ENCODE data around the gene DEFB131B. TPM values are rescaled to one million over a fixed set of nuclear protein-coding genes. Genes with fewer than 3 reads are reported as not detected.

DEFB131B gene
- total RNA-seq, 4 donors from 2014 or later, result not detected

DNA sequence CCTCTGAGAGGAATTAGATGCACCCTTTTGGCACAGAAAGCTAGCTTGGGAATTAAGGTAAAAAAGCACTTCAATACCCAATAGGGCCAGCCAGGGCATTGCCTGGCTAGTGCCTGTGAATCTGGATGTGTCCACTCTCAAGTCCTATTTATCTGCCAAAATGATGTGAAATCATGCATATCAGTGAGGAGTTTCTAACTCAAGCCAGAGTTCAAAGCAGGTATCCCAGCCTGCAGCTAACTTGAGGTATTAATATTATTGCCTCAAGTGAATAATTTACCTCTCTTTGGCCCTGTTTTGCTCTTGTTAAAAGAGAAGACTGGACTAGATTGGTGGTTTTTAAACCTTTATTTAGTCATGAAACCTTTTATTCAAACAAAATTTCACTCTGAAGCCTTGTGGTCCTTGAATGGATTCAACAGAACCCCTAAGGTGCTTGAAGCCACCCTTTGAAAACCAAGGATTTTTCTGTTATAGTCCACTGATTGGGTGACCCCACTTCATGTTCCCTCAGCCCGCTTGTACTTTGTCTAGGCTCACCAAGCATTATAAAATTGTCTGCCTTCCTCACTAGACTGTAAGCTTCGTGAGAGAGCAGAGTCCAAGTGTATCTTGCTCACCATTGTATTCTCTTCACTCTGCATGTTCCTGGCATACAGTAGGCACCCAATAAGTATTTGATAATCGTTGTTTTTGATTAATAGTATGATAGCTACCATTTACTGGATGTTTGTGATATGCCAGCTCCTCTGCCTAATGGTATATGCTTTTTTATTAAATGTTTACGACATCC, 55.1 kb downstream of the DEFB131B start:
- no peak overlapping the region for H3K27ac ChIP-seq
- no peak for DNase-seq
- intact Hi-C loops (cut with DNase I; ENCODE audit: low total_unique reads), result no loop called here
- no peaks in the 10 kb centered on the region for H3K9me3 ChIP-seq
- no peak for TF ChIP-seq POLR2AphosphoS5 (IDR thresholded peaks at IDR 0.05)
- TF ChIP-seq POLR2A (IDR thresholded peaks at IDR 0.05), result no peak
- TF ChIP-seq, protein P1, sequence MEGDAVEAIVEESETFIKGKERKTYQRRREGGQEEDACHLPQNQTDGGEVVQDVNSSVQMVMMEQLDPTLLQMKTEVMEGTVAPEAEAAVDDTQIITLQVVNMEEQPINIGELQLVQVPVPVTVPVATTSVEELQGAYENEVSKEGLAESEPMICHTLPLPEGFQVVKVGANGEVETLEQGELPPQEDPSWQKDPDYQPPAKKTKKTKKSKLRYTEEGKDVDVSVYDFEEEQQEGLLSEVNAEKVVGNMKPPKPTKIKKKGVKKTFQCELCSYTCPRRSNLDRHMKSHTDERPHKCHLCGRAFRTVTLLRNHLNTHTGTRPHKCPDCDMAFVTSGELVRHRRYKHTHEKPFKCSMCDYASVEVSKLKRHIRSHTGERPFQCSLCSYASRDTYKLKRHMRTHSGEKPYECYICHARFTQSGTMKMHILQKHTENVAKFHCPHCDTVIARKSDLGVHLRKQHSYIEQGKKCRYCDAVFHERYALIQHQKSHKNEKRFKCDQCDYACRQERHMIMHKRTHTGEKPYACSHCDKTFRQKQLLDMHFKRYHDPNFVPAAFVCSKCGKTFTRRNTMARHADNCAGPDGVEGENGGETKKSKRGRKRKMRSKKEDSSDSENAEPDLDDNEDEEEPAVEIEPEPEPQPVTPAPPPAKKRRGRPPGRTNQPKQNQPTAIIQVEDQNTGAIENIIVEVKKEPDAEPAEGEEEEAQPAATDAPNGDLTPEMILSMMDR (IDR thresholded peaks at IDR 0.05), result no peak
- no peak for TF ChIP-seq EP300 (IDR thresholded peaks at IDR 0.05; ENCODE audit: low read depth)
- in situ Hi-C loops (cut with MboI; ENCODE audit: low pct_ligation_motif_present in 1 of 4, low pct_unique_long_range_greater_than_20kb in 1 of 4, low sequenced_read_pairs in 3 of 4), result no loop called here
- H3K36me3 ChIP-seq, result peaks cover 0 to 6% (median 0%) of the 10 kb centered on the region in 4 donors
- H3K4me3 ChIP-seq, result no peak overlapping the region
- H3K4me1 ChIP-seq, result peaks cover 12 to 38% (median 15%) of the 10 kb centered on the region in 4 donors
- 77 to 81% methylated on average over 3 to 4 of the region's 4 CpGs for WGBS, 2 donors (ENCODE audit: low coverage in 1 of 2)
- no peaks in the 10 kb centered on the region for H3K27me3 ChIP-seq

Small RNA genes lying within 50 kb of the gene (small RNA-seq; reads per million reads assigned to genes)
- 0 reads per million in 4 donors for gene RNA5SP342

Other genes starting within 250 kb of the DEFB131B start
- not detected for gene DEFB108B, start 45.3 kb upstream of the DEFB131B start, total RNA-seq
- 10 to 100 TPM in 3 of 4 donors, 1 to 10 TPM in 1; 7.9 to 68.5 (median 15.6) TPM for gene XNDC1N, start 50.1 kb downstream of the DEFB131B start, total RNA-seq
- gene RNF121, start 50.6 kb downstream of the DEFB131B start, total RNA-seq, result 10 to 100 TPM in 3 of 4 donors, 1 to 10 TPM in 1; 9.7 to 38.6 (median 31.4) TPM
- gene IL18BP, start 120.5 kb downstream of the DEFB131B start, total RNA-seq, result 10 to 100 TPM in 3 of 4 donors, 1 to 10 TPM in 1; 7.4 to 29.9 (median 14.5) TPM
- gene NUMA1, start 202.1 kb downstream of the DEFB131B start, total RNA-seq, result 100 to 1,000 TPM; 323 to 520 (median 419) TPM
- 10 to 100 TPM in 1 of 4 donors, 1 to 10 TPM in 3; 5.1 to 77.4 (median 6.7) TPM for gene LRRC51, start 202.4 kb downstream of the DEFB131B start, total RNA-seq
- 100 to 1,000 TPM in 2 of 4 donors, 10 to 100 TPM in 2; 59.1 to 156 (median 102) TPM for gene LAMTOR1, start 224.8 kb downstream of the DEFB131B start, total RNA-seq
- gene TOMT, start 227.5 kb downstream of the DEFB131B start, total RNA-seq, result not detected
- 10 to 100 TPM; 15.1 to 44.5 (median 27.6) TPM for gene ANAPC15, start 234.2 kb downstream of the DEFB131B start, total RNA-seq

Data from transverse colon (tissue), 4 donors.